Fibroblast of peridontal ligament (primary cell): Measurements from ENCODE around the gene GIMD1.
"Not testable (repeated sequence)": the region's sequence is repeated elsewhere in the genome, so short reads cannot be mapped to it uniquely, and the experiment has no call there.

Source experiments
- DNase-seq: peaks from one replicate; pipeline ENCODE4 v3.0.0-alpha.2; 2010; ENCODE audit errors: extremely low read depth

Gene GIMD1

GRCh38 chr4:106368678-106369077, at the start of gene GIMD1:
Gene GIMD1, minus strand, starts transcription at chr4:106368778. Its CDS starts 1,343 bp downstream, at chr4:106367435.
- DNase-seq = no peak

GRCh38 chr4:106414366-106414765, 45.8 kb upstream of the GIMD1 start:
- no peak for DNase-seq

GRCh38 chr4:106409901-106410889, 41.6 kb upstream of the GIMD1 start:
- DNase-seq = no peak

- not testable (repeated sequence) for DNase-seq
Observed at GRCh38 chr4:106408004-106408403, 39.4 kb upstream of the GIMD1 start.

GRCh38 chr4:106401157-106401556, 32.6 kb upstream of the GIMD1 start:
- DNase-seq = no peak

- DNase-seq = not testable (repeated sequence)
Observed at GRCh38 chr4:106398898-106399297, 30.3 kb upstream of the GIMD1 start.

GRCh38 chr4:106395582-106395981, 27.0 kb upstream of the GIMD1 start:
- no peak for DNase-seq

GRCh38 chr4:106385853-106386393, 17.3 kb upstream of the GIMD1 start:
- DNase-seq = no peak

- DNase-seq = no peak
Observed at GRCh38 chr4:106384878-106385277, 16.3 kb upstream of the GIMD1 start.

GRCh38 chr4:106380179-106380578, 11.6 kb upstream of the GIMD1 start:
- DNase-seq = no peak

GRCh38 chr4:106373026-106373425, 4.4 kb upstream of the GIMD1 start:
- no peak for DNase-seq

GRCh38 chr4:106371161-106371560, 2.6 kb upstream of the GIMD1 start:
- DNase-seq = peak; percentile 71

- DNase-seq = no peak
Observed at GRCh38 chr4:106370214-106370613, 1.6 kb upstream of the GIMD1 start.

GRCh38 chr4:106369456-106370060, 980 bp upstream of the GIMD1 start:
- DNase-seq = peak; percentile 92

GRCh38 chr4:106367072-106367471, 1.5 kb downstream of the GIMD1 start:
- no peak for DNase-seq

- DNase-seq = peak; percentile 28
Observed at GRCh38 chr4:106366026-106366425, 2.6 kb downstream of the GIMD1 start.

- peak; percentile 94 for DNase-seq
Observed at GRCh38 chr4:106365613-106366012, 3.0 kb downstream of the GIMD1 start.

- DNase-seq = no peak
Observed at GRCh38 chr4:106364282-106364681, 4.3 kb downstream of the GIMD1 start.

GRCh38 chr4:106362086-106362825, 6.3 kb downstream of the GIMD1 start:
- no peak for DNase-seq

GRCh38 chr4:106358899-106359298, 9.7 kb downstream of the GIMD1 start:
- DNase-seq = peak; percentile 54

GRCh38 chr4:106355193-106355592, 13.4 kb downstream of the GIMD1 start:
- DNase-seq = no peak

GRCh38 chr4:106353786-106354185, 14.8 kb downstream of the GIMD1 start:
- DNase-seq = no peak
